HG03558 (cell line): ENCODE data around the gene GAB3.

Source experiments
- ATAC-seq: cut with Tn5 transposase; IDR thresholded peaks from one replicate; pipeline ENCODE4 v1.9.1; 2021; ENCODE audit warnings: moderate number of reproducible peaks; ENCODE audit not compliant: unreplicated experiment; ENCODE audit errors: extremely low read depth

The GAB3 gene

GRCh38 chrX:154750301-154751202 is at the start of gene GAB3:
Gene GAB3 (minus strand): TSS chrX:154751077. CDS start chrX:154751025, 52 bp downstream.
- ATAC-seq = no peak

- ATAC-seq = no peak
Observed at GRCh38 chrX:154799556-154800348, 48.9 kb upstream of the GAB3 start.

GRCh38 chrX:154797006-154797405 is 46.1 kb upstream of the GAB3 start:
- no peak for ATAC-seq

GRCh38 chrX:154795016-154795415 is 44.1 kb upstream of the GAB3 start:
- ATAC-seq = no peak

GRCh38 chrX:154793084-154793795 is 42.4 kb upstream of the GAB3 start:
- ATAC-seq = no peak

- no peak for ATAC-seq
Observed at GRCh38 chrX:154791939-154792338, 41.1 kb upstream of the GAB3 start.

- no peak for ATAC-seq
Observed at GRCh38 chrX:154791467-154791866, 40.6 kb upstream of the GAB3 start.

GRCh38 chrX:154785716-154786115 is 34.8 kb upstream of the GAB3 start:
- ATAC-seq = no peak

- ATAC-seq = no peak
Observed at GRCh38 chrX:154784149-154784995, 33.5 kb upstream of the GAB3 start.

- no peak for ATAC-seq
Observed at GRCh38 chrX:154780968-154781367, 30.1 kb upstream of the GAB3 start.

GRCh38 chrX:154779261-154779660 is 28.4 kb upstream of the GAB3 start:
- ATAC-seq = no peak

GRCh38 chrX:154776753-154777152 is 25.9 kb upstream of the GAB3 start:
- no peak for ATAC-seq

GRCh38 chrX:154775419-154776349 is 24.8 kb upstream of the GAB3 start:
- ATAC-seq = no peak

GRCh38 chrX:154774622-154775021 is 23.7 kb upstream of the GAB3 start:
- no peak for ATAC-seq

GRCh38 chrX:154762537-154763296 is 11.8 kb upstream of the GAB3 start, which contains the start of gene DKC1:
Gene DKC1 (plus strand): TSS chrX:154762864. CDS start chrX:154762966, 102 bp downstream.
- ATAC-seq = peak; percentile 90

GRCh38 chrX:154761977-154762536 is 11.2 kb upstream of the GAB3 start:
- no peak for ATAC-seq

- no peak for ATAC-seq
Observed at GRCh38 chrX:154758696-154759095, 7.8 kb upstream of the GAB3 start.
